ENCODE data around the gene PRRC2B. TPM values are rescaled to one million over a fixed set of nuclear protein-coding genes. Genes with fewer than 3 reads are reported as not detected.

The PRRC2B gene
- total RNA-seq, 4 donors from 2014 or later = 73.7 to 171 (median 98.9) TPM

DNA sequence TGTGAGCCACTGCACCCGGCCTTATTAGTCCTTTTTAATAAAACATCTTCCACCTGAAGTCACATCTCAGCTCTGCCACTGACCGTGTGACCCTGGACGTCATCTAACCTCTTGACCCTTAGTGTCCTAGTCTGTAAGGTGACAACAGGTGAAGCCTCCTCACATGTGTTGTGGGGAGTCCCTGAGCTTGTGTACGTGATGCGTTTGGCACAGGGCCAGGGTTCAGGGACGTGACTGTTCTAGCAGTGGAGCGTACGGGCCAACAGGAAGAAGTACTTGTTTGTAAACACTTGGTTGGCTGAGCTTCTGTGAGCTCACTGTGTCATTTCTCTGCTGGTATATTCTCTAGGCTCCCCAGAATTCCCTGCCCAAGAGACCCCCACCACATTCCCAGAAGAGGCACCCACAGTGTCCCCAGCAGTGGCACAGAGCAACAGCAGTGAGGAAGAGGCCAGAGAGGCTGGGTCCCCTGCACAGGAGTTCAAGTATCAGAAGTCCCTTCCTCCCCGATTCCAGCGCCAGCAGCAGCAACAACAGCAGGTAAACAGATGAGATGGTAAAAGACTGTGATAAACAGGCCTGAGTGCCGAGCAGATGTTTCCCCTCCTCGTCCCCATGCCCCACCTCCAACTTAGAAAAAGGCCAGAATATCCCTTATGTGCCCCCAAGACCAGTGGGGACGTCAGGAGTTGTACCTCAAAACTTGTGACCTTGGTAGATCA lies 73.5 kb downstream of the PRRC2B start:
- DNase-seq = no peak
- TF ChIP-seq POLR2AphosphoS5 (IDR thresholded peaks at IDR 0.05) (no peak), POLR2A (IDR thresholded peaks at IDR 0.05) (no peak), EP300 (IDR thresholded peaks at IDR 0.05; ENCODE audit: low read depth) (no peak)
- TF ChIP-seq, protein P1, sequence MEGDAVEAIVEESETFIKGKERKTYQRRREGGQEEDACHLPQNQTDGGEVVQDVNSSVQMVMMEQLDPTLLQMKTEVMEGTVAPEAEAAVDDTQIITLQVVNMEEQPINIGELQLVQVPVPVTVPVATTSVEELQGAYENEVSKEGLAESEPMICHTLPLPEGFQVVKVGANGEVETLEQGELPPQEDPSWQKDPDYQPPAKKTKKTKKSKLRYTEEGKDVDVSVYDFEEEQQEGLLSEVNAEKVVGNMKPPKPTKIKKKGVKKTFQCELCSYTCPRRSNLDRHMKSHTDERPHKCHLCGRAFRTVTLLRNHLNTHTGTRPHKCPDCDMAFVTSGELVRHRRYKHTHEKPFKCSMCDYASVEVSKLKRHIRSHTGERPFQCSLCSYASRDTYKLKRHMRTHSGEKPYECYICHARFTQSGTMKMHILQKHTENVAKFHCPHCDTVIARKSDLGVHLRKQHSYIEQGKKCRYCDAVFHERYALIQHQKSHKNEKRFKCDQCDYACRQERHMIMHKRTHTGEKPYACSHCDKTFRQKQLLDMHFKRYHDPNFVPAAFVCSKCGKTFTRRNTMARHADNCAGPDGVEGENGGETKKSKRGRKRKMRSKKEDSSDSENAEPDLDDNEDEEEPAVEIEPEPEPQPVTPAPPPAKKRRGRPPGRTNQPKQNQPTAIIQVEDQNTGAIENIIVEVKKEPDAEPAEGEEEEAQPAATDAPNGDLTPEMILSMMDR (IDR thresholded peaks at IDR 0.05) = no peak
- in situ Hi-C loops (cut with MboI; ENCODE audit: low pct_ligation_motif_present in 1 of 4, low pct_unique_long_range_greater_than_20kb in 1 of 4, low sequenced_read_pairs in 3 of 4) = loop anchor here in 1 of 4 donors (10.0 to 25.0 kb wide), 2 partner anchors 113 to 305 kb away; no protein-coding TSS in a partner anchor
- H3K36me3 ChIP-seq = peaks cover 0 to 69% (median 26%) of the 10 kb centered on the region in 4 donors
- no peaks in the 10 kb centered on the region for H3K4me1 ChIP-seq
- WGBS, 2 donors (ENCODE audit: low coverage in 1 of 2) = 84 to 90% methylated on average over 2 to 13 of the region's 13 CpGs
- no peak overlapping the region for H3K27ac ChIP-seq
- intact Hi-C loops (cut with DNase I; ENCODE audit: low total_unique reads) = no loop called here
- H3K4me3 ChIP-seq = no peak overlapping the region
- H3K9me3 ChIP-seq = no peaks in the 10 kb centered on the region
- H3K27me3 ChIP-seq = no peaks in the 10 kb centered on the region

- in situ Hi-C loops (cut with MboI; ENCODE audit: low pct_ligation_motif_present in 1 of 4, low pct_unique_long_range_greater_than_20kb in 1 of 4, low sequenced_read_pairs in 3 of 4) (loop anchor here in 1 of 4 donors (10.0 to 25.0 kb wide), 2 partner anchors 113 to 306 kb away; no protein-coding TSS in a partner anchor), intact Hi-C loops (cut with DNase I; ENCODE audit: low total_unique reads) (no loop called here)
- Histone ChIP-seq H3K36me3 (peaks cover 0 to 76% (median 29%) of the 10 kb centered on the region in 4 donors), H3K27me3 (no peaks in the 10 kb centered on the region), H3K27ac (no peak overlapping the region), H3K4me3 (no peak overlapping the region), H3K4me1 (no peaks in the 10 kb centered on the region), H3K9me3 (no peaks in the 10 kb centered on the region)
- no peak for DNase-seq
- WGBS, 2 donors (ENCODE audit: low coverage in 1 of 2) = 92% methylated on average over 4 of the region's 4 CpGs; no CpG with 5 or more reads in 1 of the 2 donors
- TF ChIP-seq POLR2A (IDR thresholded peaks at IDR 0.05) = no peak
These were observed 74.1 kb downstream of the PRRC2B start for GRCh38 chr9:131468031-131468430.

DNA sequence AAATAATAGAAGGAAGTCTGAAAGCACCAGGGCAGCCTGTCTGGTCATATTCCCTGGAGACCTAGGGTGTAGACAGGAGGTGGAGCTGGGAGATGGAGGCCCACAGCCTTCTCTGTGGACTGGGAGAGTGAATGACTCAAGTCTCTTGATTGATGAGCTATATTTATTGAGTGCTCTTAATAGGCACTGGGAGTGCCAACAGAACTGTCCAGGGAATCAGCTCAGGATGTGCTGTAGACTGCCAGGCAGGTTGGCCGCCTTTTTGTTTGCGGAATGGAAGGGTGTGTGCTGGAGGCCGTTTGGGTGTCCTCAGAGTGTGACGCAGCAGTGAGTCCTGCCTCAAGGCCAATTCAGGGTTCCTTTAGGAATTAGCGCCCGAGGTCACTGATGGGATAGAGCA lies 75.5 kb downstream of the PRRC2B start:
- intact Hi-C loops (cut with DNase I; ENCODE audit: low total_unique reads) = no loop called here
- in situ Hi-C loops (cut with MboI; ENCODE audit: low pct_ligation_motif_present in 1 of 4, low pct_unique_long_range_greater_than_20kb in 1 of 4, low sequenced_read_pairs in 3 of 4) = loop anchor here in 1 of 4 donors (10.0 to 25.0 kb wide), 2 partner anchors 115 to 307 kb away; no protein-coding TSS in a partner anchor
- Histone ChIP-seq H3K36me3 (peaks cover 0 to 84% (median 35%) of the 10 kb centered on the region in 4 donors), H3K4me3 (no peak overlapping the region), H3K4me1 (no peaks in the 10 kb centered on the region), H3K27ac (no peak overlapping the region), H3K9me3 (no peaks in the 10 kb centered on the region), H3K27me3 (no peaks in the 10 kb centered on the region)
- WGBS, 2 donors (ENCODE audit: low coverage in 1 of 2) = 94% methylated on average over 6 of the region's 6 CpGs; no CpG with 5 or more reads in 1 of the 2 donors
- TF ChIP-seq, protein P1 (IDR thresholded peaks at IDR 0.05) = no peak
- no peak for DNase-seq

- DNase-seq = no peak
- no peak overlapping the region for H3K4me3 ChIP-seq
- TF ChIP-seq EP300 (IDR thresholded peaks at IDR 0.05; ENCODE audit: low read depth) (no peak), POLR2A (IDR thresholded peaks at IDR 0.05) (no peak), POLR2AphosphoS5 (IDR thresholded peaks at IDR 0.05) (no peak)
- TF ChIP-seq, protein P1 (IDR thresholded peaks at IDR 0.05) = no peak
- H3K27me3 ChIP-seq = no peaks in the 10 kb centered on the region
- 87 to 93% methylated on average over 3 to 16 of the region's 16 CpGs for WGBS, 2 donors (ENCODE audit: low coverage in 1 of 2)
- in situ Hi-C loops (cut with MboI; ENCODE audit: low pct_ligation_motif_present in 1 of 4, low pct_unique_long_range_greater_than_20kb in 1 of 4, low sequenced_read_pairs in 3 of 4) = loop anchor here in 1 of 4 donors (10.0 to 25.0 kb wide), 2 partner anchors 115 to 308 kb away; no protein-coding TSS in a partner anchor
- peaks cover 0 to 84% (median 34%) of the 10 kb centered on the region in 4 donors for H3K36me3 ChIP-seq
- H3K9me3 ChIP-seq = no peaks in the 10 kb centered on the region
- no peaks in the 10 kb centered on the region for H3K4me1 ChIP-seq
- intact Hi-C loops (cut with DNase I; ENCODE audit: low total_unique reads) = loop anchor here (10.0 kb wide), 1 partner anchor 125 kb away; no protein-coding TSS in a partner anchor
- no peak overlapping the region for H3K27ac ChIP-seq
These were observed 76.1 kb downstream of the PRRC2B start for GRCh38 chr9:131469951-131470350.

All from transverse colon (tissue), 4 donors.